ACC112 (cell line): ENCODE data around the gene NUDCD2.
"Not testable (repeated sequence)": the region's sequence is repeated elsewhere in the genome, so short reads cannot be mapped to it uniquely, and the experiment has no call there.

Source experiments
- H2AFZ ChIP-seq: fragments of 200-600 bp; sonication (generic); one replicate; pipeline ENCODE4 v1.6.0; 2017; ENCODE audit warnings: antibody characterized with exemption, low read length; ENCODE audit not compliant: unreplicated experiment
- H3K27ac ChIP-seq: fragments of 200-600 bp; sonication (generic); 2 replicates; pipeline ENCODE4 v1.5.1; 2014; ENCODE audit warnings: low read depth, mild to moderate bottlenecking, antibody characterized with exemption, low read length, moderate library complexity
- H3K27me3 ChIP-seq: fragments of 200-600 bp; sonication (generic); 2 replicates; pipeline ENCODE4 v1.6.1; 2014; ENCODE audit warnings: mild to moderate bottlenecking, antibody characterized with exemption, low read length, moderate library complexity, mixed read lengths; ENCODE audit not compliant: insufficient read depth
- H3K36me3 ChIP-seq: fragments of 200-600 bp; sonication (generic); 2 replicates; pipeline ENCODE4 v1.6.1; 2016; ENCODE audit warnings: mild to moderate bottlenecking, antibody characterized with exemption, low read length, moderate library complexity, mixed read lengths; ENCODE audit not compliant: insufficient read depth
- H3K4me1 ChIP-seq: fragments of 200-600 bp; sonication (generic); one replicate; pipeline ENCODE4 v1.6.1; 2016; ENCODE audit warnings: low read length, mixed read lengths; ENCODE audit not compliant: insufficient read depth, unreplicated experiment, control insufficient read depth
- H3K4me3 ChIP-seq: fragments of 200-600 bp; sonication (generic); 2 replicates; pipeline ENCODE4 v1.5.1; 2014; ENCODE audit warnings: mild to moderate bottlenecking, low read depth, low read length
- H3K79me2 ChIP-seq: fragments of 200-600 bp; sonication (generic); one replicate; pipeline ENCODE4 v1.6.0; 2016; ENCODE audit warnings: low read length; ENCODE audit not compliant: control insufficient read depth, unreplicated experiment, insufficient read depth

NUDCD2 gene

GRCh38 chr5:163426128-163426527 lies 33.8 kb downstream of the NUDCD2 start:
- H3K27me3 ChIP-seq, result peaks cover 10% of the 10 kb centered on the region; the same call in 1 of the 2 replicates
- H3K79me2 ChIP-seq, H3K36me3 ChIP-seq, H3K27ac ChIP-seq, H3K4me3 ChIP-seq, H3K4me1 ChIP-seq, H2AFZ ChIP-seq: not testable (repeated sequence)

- Histone ChIP-seq H3K36me3 (no peaks in the 10 kb centered on the region), H3K4me1 (no peaks in the 10 kb centered on the region), H2AFZ (no peak overlapping the region), H3K27ac (no peak overlapping the region), H3K4me3 (no peak overlapping the region), H3K79me2 (no peaks in the 10 kb centered on the region), H3K27me3 (peaks cover 10% of the 10 kb centered on the region; the same call in 1 of the 2 replicates)
Observed at GRCh38 chr5:163424836-163425235, 35.1 kb downstream of the NUDCD2 start.

GRCh38 chr5:163415673-163416072 lies 44.2 kb downstream of the NUDCD2 start:
- H3K4me3 ChIP-seq, H3K4me1 ChIP-seq, H3K36me3 ChIP-seq, H3K27ac ChIP-seq, H3K79me2 ChIP-seq, H2AFZ ChIP-seq: not testable (repeated sequence)
- peaks cover 50% of the 10 kb centered on the region for H3K27me3 ChIP-seq

- H3K36me3 ChIP-seq, result no peaks in the 10 kb centered on the region
- peaks cover 31% of the 10 kb centered on the region for H3K27me3 ChIP-seq
- H3K27ac ChIP-seq, result no peak overlapping the region
- peaks cover 5% of the 10 kb centered on the region for H3K4me1 ChIP-seq
- H3K4me3 ChIP-seq, result no peak overlapping the region
- no peaks in the 10 kb centered on the region for H3K79me2 ChIP-seq
- H2AFZ ChIP-seq, result no peak overlapping the region
Observed at GRCh38 chr5:163410505-163410904, 49.4 kb downstream of the NUDCD2 start.

- peaks cover 25% of the 10 kb centered on the region for H3K27me3 ChIP-seq
- no peak overlapping the region for H3K4me3 ChIP-seq
- no peak overlapping the region for H2AFZ ChIP-seq
Observed at GRCh38 chr5:163409384-163409783, 50.5 kb downstream of the NUDCD2 start.

GRCh38 chr5:163408311-163408923 lies 51.5 kb downstream of the NUDCD2 start:
- Histone ChIP-seq H3K27ac (no peak overlapping the region), H3K36me3 (no peaks in the 10 kb centered on the region), H3K4me3 (peak overlapping the region; percentile 48), H3K79me2 (no peaks in the 10 kb centered on the region), H2AFZ (no peak overlapping the region), H3K4me1 (peaks cover 5% of the 10 kb centered on the region), H3K27me3 (peaks cover 27% of the 10 kb centered on the region)

More at GRCh38 chr5:163409384-163409783, 50.5 kb downstream of the NUDCD2 start:
- Histone ChIP-seq H3K4me1 (peaks cover 5% of the 10 kb centered on the region), H3K27ac (no peak overlapping the region), H3K36me3 (no peaks in the 10 kb centered on the region), H3K79me2 (no peaks in the 10 kb centered on the region)

GRCh38 chr5:163407034-163407655 lies 52.8 kb downstream of the NUDCD2 start:
- Histone ChIP-seq H3K4me3 (no peak overlapping the region), H3K27ac (no peak overlapping the region), H3K79me2 (no peaks in the 10 kb centered on the region), H3K4me1 (peaks cover 5% of the 10 kb centered on the region), H3K27me3 (peaks cover 15% of the 10 kb centered on the region), H3K36me3 (no peaks in the 10 kb centered on the region), H2AFZ (no peak overlapping the region)

- Histone ChIP-seq H2AFZ (no peak overlapping the region), H3K4me1 (peaks cover 5% of the 10 kb centered on the region), H3K79me2 (no peaks in the 10 kb centered on the region), H3K36me3 (no peaks in the 10 kb centered on the region), H3K4me3 (no peak overlapping the region), H3K27ac (no peak overlapping the region), H3K27me3 (peaks cover 21% of the 10 kb centered on the region)
Observed at GRCh38 chr5:163404364-163405173, 55.3 kb downstream of the NUDCD2 start.

- H3K36me3 ChIP-seq, result no peaks in the 10 kb centered on the region
- H3K27me3 ChIP-seq, result peaks cover 38% of the 10 kb centered on the region
- H3K4me3 ChIP-seq, result no peak overlapping the region
- no peaks in the 10 kb centered on the region for H3K79me2 ChIP-seq
- no peak overlapping the region for H3K27ac ChIP-seq
- no peak overlapping the region for H2AFZ ChIP-seq
- H3K4me1 ChIP-seq, result peaks cover 1% of the 10 kb centered on the region
Observed at GRCh38 chr5:163402007-163402406, 57.9 kb downstream of the NUDCD2 start.

- H3K4me3 ChIP-seq, result no peak overlapping the region
- H3K4me1 ChIP-seq, result no peaks in the 10 kb centered on the region
- H2AFZ ChIP-seq, result no peak overlapping the region
- H3K27me3 ChIP-seq, result peaks cover 41% of the 10 kb centered on the region
- H3K27ac ChIP-seq, result no peak overlapping the region
- no peaks in the 10 kb centered on the region for H3K79me2 ChIP-seq
- no peaks in the 10 kb centered on the region for H3K36me3 ChIP-seq
Observed at GRCh38 chr5:163401271-163401670, 58.6 kb downstream of the NUDCD2 start.
